Fibroblast of lung (primary cell): ENCODE data around the gene NTRK3.

Experiments used
- CTCF ChIP-seq, 2 donors: IDR thresholded peaks in 1 of 2; conservative IDR thresholded peaks in 1 of 2; 1 replicate in 1 of 2; 2 replicates in 1 of 2; pipeline ENCODE4 v1.5.1; 2011 to 2012; ENCODE audit warnings: low read length in 2 of 2, control low read depth in 1 of 2, inconsistent platforms in 1 of 2, low read depth in 1 of 2, mild to moderate bottlenecking in 1 of 2
- EZH2 ChIP-seq: IDR thresholded peaks from 2 replicates; pipeline ENCODE4 v1.5.1; 2012; ENCODE audit warnings: low read length, control low read depth, mild to moderate bottlenecking; ENCODE audit errors: missing control alignments

- TF ChIP-seq CTCF (conservative IDR thresholded peaks at IDR 0.05 in 1 of 2, IDR thresholded peaks at IDR 0.05 in 1 of 2; ENCODE audit: low read depth in 1 of 2, low read length in 2 of 2) (no peak), EZH2 (no peak)
Measured at GRCh38 chr15:87941606-87942005, 314.9 kb downstream of the NTRK3 start.
